Endothelial cell (in vitro differentiated cells): ENCODE results near the gene PPP6R2. TPM values are rescaled to one million over a fixed set of nuclear protein-coding genes. Genes with fewer than 3 reads are reported as not detected.

Experiments
- DNase-seq: peaks from one replicate; pipeline ENCODE4 v3.0.0; 2021; ENCODE audit warnings: low spot score
- H3K27ac Mint-ChIP-seq: one replicate; pipeline ENCODE4 v1.8.0; 2021; ENCODE audit warnings: mixed read lengths, inconsistent platforms; ENCODE audit not compliant: unreplicated experiment
- H3K27me3 Mint-ChIP-seq: one replicate; pipeline ENCODE4 v1.8.0; 2021; ENCODE audit warnings: mild to moderate bottlenecking, moderate library complexity, mixed read lengths, inconsistent platforms; ENCODE audit not compliant: unreplicated experiment
- H3K36me3 Mint-ChIP-seq: one replicate; pipeline ENCODE4 v1.8.0; 2021; ENCODE audit warnings: mild to moderate bottlenecking, low read depth, mixed read lengths, inconsistent platforms; ENCODE audit not compliant: unreplicated experiment
- H3K4me1 Mint-ChIP-seq: one replicate; pipeline ENCODE4 v1.8.0; 2021; ENCODE audit warnings: mild to moderate bottlenecking, mixed read lengths, inconsistent platforms; ENCODE audit not compliant: unreplicated experiment
- H3K4me3 Mint-ChIP-seq: one replicate; pipeline ENCODE4 v1.8.0; 2021; ENCODE audit warnings: mild to moderate bottlenecking, mixed read lengths, inconsistent platforms; ENCODE audit not compliant: unreplicated experiment
- H3K9me3 Mint-ChIP-seq: one replicate; pipeline ENCODE4 v1.8.0; 2021; ENCODE audit warnings: mixed read lengths, inconsistent platforms; ENCODE audit not compliant: unreplicated experiment
- CTCF ChIP-seq: fragments of 200-600 bp; sonication (generic); IDR thresholded peaks from one replicate; pipeline ENCODE4 v1.5.0; 2021; ENCODE audit warnings: antibody characterized with exemption; ENCODE audit not compliant: unreplicated experiment
- total RNA-seq: library from RNA; stranded (reverse); fragmentation: NEBNext Ultra II Directional; extraction: Animal tissue kit (Norgen Biotek cat#: 25700); gene quantifications from one replicate; pipeline ENCODE4 v1.2.1, GENCODE V29; 2021; ENCODE audit not compliant: unreplicated experiment

The PPP6R2 gene
- total RNA-seq, 1 donor from 2014 or later = 50.9 TPM

GRCh38 chr22:50303848-50304527, 39.1 kb upstream of the PPP6R2 start:
- H3K27me3 Mint-ChIP-seq = peaks cover 16% of the 10 kb centered on the region
- H3K9me3 Mint-ChIP-seq = no peaks in the 10 kb centered on the region
- no peak overlapping the region for H3K4me3 Mint-ChIP-seq
- H3K27ac Mint-ChIP-seq = no peak overlapping the region
- TF ChIP-seq CTCF = no peak
- DNase-seq = no peak
- H3K36me3 Mint-ChIP-seq = no peaks in the 10 kb centered on the region
- peaks cover 12% of the 10 kb centered on the region for H3K4me1 Mint-ChIP-seq

- peaks cover 12% of the 10 kb centered on the region for H3K4me1 Mint-ChIP-seq
- DNase-seq = no peak
- TF ChIP-seq CTCF = no peak
- H3K27ac Mint-ChIP-seq = no peak overlapping the region
- H3K9me3 Mint-ChIP-seq = no peaks in the 10 kb centered on the region
- no peaks in the 10 kb centered on the region for H3K36me3 Mint-ChIP-seq
- no peak overlapping the region for H3K4me3 Mint-ChIP-seq
- H3K27me3 Mint-ChIP-seq = peaks cover 16% of the 10 kb centered on the region
Measured at GRCh38 chr22:50304528-50305392, 38.4 kb upstream of the PPP6R2 start.

GRCh38 chr22:50305393-50305922, 37.7 kb upstream of the PPP6R2 start:
- Mint-ChIP-seq H3K36me3 (no peaks in the 10 kb centered on the region), H3K4me3 (peak overlapping the region; percentile 90), H3K9me3 (no peaks in the 10 kb centered on the region), H3K4me1 (peaks cover 12% of the 10 kb centered on the region), H3K27ac (no peak overlapping the region), H3K27me3 (peaks cover 16% of the 10 kb centered on the region)
- no peak for TF ChIP-seq CTCF
- DNase-seq = no peak

GRCh38 chr22:50305923-50306566, 37.1 kb upstream of the PPP6R2 start:
- TF ChIP-seq CTCF = no peak
- no peaks in the 10 kb centered on the region for H3K36me3 Mint-ChIP-seq
- peaks cover 12% of the 10 kb centered on the region for H3K4me1 Mint-ChIP-seq
- no peaks in the 10 kb centered on the region for H3K9me3 Mint-ChIP-seq
- peak overlapping the region; percentile 77 for H3K27ac Mint-ChIP-seq
- peak overlapping the region; percentile 90 for H3K4me3 Mint-ChIP-seq
- peak; percentile 29 for DNase-seq
- peaks cover 16% of the 10 kb centered on the region for H3K27me3 Mint-ChIP-seq
